Fibroblast of skin of back (primary cell): ENCODE measurements around the gene VAC14. TPM values are rescaled to one million over a fixed set of nuclear protein-coding genes. Genes with fewer than 3 reads are reported as not detected.
"Not testable (repeated sequence)": the region's sequence is repeated elsewhere in the genome, so short reads cannot be mapped to it uniquely, and the experiment has no call there.

Experiments used
- DNase-seq: peaks from one replicate; pipeline ENCODE4 v3.0.0-alpha.2; 2013
- polyA plus RNA-seq, 2 experiments: library from polyadenylated mRNA; unstranded; fragments of 120-200 nt; gene quantifications; one replicate each; pipeline ENCODE4 v1.2.1, GENCODE V29; 2013; ENCODE audit not compliant: insufficient read length in 2 of 2

VAC14 gene
- 33.0 TPM for polyA plus RNA-seq (2013, experiment 1 of 2; ENCODE audit: insufficient read length)
- 27.1 TPM for polyA plus RNA-seq (2013, experiment 2 of 2; ENCODE audit: insufficient read length)

DNA sequence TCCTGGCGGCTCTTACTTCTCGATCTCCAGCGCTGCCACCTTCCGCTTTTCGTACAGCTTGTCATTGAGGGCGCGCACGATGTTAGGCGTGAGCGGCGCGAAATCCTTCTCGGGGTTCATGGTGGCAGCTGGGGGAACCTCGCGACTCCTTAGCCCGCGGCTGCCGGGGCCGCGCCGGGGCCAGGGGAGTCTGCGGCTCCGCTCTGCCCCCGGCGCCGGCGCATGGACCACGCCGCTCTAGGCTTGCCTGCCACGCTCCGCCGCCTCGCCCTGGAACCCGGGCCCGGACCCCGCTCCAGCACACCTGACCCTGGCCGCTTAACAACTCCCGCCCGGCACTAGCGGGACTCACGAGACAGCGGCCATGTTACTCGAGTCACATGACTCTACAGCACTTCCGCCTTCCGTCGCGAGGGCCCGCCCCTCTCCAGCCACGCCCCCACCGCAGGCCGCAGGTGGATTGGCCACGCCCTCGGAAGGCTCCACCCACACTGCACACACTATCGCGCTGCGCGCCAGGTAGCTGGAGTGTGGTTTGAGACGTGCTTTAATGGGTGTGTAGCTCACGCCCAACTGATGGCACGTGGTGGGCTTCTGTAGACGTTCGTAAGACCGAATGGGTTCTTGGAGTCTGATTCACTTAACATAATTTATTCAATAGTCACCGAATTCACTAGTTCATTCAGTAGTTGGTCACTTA, at the start of gene VAC14:
VAC14 (minus strand) TSS at position 378 of the 700 bp plus-strand sequence; CDS start at position 120, 258 bp downstream.
- peak; percentile 83 for DNase-seq

DNA sequence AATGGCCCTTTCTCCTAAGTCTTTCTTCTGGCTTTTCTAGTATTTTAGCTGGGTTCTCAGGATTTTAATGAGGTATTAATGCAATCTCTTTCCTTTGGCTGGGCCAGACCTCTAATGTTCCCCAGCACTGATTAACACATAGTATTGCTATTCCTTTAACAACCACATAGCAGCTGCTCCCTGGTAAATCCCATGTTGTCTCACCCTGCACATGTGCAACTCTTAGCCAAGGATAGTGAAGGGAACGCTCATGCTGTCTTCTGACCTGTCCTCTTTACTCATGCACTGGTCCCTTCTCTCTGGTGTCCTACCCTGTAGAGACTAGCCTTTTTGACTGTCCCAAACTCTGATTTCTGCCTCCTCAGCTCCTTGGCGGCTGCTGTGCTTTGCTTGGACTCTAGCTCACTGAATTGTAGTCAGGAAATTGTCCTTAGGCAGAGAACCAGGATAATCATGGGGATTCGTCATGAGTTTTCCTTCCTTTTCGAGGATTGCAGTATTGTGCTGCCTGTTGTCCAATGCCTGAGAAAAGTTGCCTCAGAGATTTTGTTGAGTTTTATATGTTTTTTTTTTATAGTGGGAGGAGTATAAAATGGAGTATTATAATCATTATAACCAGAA, 22.6 kb upstream of the VAC14 start:
- not testable (repeated sequence) for DNase-seq

DNA sequence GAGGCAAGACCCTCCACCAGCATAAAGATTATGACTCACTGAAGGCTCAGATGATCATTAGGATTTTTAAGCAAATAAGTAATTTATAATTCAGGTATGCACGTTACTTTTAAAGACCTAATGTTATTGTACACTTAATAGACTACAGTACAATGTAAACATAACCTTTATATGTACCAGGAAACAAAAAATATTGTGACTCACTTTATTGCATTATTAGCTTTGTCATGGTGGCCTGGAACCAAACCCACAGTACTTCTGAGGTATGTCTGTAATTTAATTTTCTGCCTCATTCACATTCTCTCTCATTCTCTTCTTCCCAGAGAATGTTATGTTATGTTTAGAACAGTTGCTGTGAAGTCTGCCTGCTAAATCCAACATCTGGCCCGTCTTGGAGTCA, 21.8 kb upstream of the VAC14 start:
- DNase-seq, result not testable (repeated sequence)

DNA sequence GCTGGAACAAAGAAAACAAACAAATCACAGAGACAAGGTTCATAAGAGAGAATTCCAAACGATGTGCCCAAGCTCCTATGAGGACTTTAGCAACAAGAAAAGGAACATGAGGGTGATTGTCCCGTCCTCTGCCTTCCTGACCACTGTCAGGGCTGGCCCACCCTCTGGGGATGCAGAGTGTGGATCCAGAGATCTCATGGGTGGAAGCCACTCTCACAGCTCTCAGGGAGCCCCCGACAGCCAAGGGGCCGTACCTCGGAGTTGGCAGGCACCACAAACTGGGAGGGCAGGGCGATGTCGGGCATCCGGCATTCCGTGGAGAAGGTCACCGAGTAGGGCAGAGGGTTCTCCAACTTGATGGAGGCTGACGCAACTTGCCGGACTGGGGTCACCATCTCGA, 17.1 kb upstream of the VAC14 start:
- not testable (repeated sequence) for DNase-seq

DNA sequence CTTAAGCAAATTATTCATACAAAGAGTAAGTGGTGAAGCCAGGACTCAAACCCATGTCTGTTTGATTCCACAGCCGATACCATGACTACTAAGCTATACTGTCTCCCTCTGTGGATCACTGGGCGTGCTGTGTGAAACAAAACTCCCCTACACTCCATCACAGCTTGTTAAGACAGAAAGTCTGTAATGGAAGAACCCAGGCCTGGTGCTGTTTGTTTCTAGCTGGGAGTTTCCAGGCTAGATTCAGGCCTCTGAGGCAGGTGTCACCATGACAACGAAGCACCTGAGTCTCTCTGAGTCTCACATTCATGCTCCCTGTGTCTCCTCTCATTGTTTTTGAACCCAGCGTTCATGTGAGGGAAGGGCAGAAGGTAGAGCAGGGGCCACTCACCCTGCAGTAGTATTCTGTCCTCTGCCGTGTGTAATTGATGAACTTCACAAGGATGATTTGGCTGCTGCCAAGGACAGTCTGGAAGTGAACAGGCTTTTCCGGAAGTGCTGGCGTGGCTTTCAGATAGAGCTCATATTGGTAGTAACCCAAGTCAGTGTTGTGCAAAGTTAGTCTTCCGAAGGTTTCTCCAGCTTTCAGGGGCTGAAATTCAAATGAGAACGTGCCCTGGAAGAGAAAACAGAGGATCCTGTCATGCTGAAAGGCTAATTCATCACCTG, 8.6 kb upstream of the VAC14 start:
- DNase-seq, result no peak

DNA sequence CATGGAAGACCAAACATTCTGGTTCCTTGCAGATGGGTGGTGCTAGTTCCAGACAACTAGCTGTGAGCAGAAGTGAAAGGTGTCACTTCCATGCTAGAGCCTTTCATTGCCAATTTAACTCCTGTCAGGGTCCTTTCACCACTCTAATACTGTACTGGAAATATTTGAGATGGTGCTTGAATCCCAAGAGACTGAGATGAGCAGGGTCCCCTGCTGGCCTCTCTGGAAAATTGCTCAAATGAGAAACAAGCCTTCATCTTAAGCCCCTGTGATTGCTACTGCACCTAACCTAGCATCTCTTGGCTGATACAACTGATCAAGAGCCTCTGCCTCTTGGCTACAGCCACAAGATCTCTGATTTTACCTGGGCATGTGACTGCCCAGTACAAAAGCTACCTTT, 7.4 kb upstream of the VAC14 start:
- no peak for DNase-seq

DNA sequence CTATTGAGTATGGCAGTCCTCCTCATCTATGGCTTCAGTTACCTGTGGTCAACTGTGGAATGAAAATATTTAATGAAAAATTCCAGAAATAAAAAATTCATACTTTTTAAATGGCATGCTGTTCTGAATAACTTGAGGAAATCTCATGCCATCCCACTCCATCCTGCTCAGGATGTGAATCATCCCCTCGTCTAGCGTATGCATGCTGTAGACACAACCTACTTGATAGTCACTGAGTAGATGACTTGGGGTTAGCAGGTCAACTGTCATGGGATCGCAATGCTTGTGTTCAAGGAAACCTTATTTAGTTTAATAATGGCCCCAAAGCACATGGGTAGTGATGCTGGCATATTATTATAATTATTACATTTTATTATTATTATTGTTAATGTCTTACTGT, 4.8 kb upstream of the VAC14 start:
- DNase-seq, result peak; percentile 87

DNA sequence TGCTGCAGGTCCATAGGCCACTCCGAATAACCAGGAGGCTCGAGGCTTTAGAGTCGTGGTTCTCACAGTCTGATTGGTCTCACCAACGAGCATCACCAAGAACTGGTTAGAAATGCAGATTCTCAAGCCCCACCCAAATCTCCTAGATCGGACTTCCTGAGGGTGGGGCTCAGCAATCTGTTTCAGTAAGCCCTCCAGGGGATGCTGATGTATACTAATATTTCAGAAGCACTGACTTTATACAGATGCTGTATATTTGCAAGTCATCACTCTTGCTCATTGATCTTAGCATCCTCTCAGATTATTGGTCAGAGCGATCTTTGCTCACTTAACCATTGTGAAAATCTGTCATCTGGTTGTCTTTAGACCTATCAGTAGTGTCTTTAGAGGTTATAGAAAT, 4.4 kb upstream of the VAC14 start:
- DNase-seq, result no peak

DNA sequence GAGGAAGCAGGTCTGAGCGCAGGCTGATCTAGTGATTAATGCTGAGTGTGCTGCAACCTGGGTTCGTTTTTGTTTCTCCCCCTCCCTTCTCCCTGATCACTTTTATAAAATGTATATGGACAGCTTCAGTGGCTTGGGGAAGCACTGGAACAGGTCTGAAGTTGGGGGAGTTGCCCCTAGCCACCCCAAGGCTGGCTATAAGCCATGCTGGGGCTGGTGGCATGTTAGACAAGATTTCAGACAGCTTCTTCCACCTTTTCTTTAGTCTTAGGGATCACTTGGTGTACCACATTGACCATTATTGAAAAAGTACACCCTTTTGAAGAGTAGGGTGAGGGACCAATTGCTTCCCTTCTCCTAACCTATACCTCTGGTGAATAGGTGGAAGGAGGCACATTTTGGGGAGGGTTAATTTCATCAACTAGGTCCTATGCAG, 3.8 kb upstream of the VAC14 start:
- no peak for DNase-seq

DNA sequence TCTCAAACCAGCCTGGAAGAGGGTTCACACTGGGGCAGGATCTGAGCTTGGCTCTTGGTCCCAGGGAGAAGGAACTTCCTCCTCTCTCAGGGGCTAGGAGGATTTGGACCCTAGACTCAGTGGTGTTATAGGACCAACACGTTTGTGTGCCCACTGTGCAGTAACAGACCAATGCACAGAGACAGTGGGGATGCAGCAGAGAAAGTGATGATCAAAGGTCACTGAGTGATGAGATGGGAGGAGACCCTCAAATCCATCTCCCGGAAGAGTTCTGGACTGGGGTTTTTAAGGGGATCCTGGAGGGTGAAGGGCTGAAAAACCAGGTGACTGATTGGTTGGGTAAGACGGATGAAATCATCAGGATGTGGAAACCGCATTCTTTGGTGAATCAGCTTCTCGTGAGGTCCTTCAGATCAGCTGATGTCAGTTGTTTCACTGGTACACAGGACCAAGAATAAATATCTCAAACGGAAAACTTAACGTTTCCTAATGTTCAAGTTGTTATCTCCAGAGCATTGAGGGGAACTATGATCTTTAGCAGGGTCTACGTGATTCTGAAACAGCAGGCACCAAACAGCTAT, 3.3 kb upstream of the VAC14 start:
- DNase-seq, result peak; percentile 43

DNA sequence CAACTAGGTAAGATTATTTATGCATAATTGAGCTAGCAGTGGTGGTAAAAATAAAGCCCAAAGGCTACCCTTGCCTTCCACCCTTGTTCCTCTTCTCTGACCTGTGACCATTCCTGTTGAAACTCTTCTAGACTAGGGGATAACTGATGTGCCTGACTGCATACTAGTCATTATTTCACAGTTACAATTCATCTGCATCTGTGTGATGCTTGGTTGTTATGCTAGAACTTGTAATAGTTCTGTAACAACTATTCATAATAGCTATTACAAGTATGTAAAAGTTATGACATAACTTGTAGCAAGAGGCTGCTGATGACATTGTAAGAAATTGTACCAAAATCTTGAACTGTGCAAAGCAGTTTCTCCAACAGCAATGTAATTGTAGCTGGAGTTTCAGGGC, 2.4 kb upstream of the VAC14 start:
- no peak for DNase-seq

DNA sequence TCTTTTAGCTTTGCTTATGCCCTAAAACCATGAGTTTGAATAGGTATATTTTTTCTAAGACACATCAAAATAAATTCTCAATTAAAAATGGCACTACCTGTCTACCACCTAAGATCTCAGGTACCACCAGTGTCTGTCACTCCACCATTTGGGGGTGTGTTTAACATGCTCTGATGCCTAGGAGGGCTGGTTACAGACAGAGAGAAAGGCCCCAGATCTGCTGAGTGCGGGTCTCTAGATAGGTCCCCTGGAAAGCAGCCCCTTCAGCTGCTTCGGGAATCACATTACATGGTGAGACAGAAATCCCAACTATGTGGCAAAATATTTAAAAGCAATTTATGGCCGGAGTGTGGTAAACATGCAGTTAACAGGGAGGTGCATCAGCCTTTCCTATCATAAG, 653 bp upstream of the VAC14 start:
- no peak for DNase-seq

DNA sequence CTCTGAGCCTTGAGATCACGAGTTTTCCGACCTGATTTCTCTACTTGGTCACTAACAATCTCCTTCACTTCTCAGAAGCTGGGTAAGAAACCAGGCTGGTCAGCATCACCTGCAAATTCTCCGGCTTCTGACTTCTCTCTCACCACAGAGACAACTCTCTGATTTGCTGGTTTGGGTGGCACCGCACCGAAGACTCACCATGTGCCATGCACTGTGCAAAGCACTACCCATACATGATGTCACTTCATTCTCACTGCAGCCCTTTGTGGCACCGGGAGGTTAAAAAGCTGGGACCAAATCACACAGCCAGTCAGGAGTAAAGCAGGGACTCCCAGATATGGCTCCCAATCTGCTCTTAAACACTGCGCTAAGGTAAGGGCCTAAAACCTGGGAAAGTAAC, 647 bp downstream of the VAC14 start:
- no peak for DNase-seq

DNA sequence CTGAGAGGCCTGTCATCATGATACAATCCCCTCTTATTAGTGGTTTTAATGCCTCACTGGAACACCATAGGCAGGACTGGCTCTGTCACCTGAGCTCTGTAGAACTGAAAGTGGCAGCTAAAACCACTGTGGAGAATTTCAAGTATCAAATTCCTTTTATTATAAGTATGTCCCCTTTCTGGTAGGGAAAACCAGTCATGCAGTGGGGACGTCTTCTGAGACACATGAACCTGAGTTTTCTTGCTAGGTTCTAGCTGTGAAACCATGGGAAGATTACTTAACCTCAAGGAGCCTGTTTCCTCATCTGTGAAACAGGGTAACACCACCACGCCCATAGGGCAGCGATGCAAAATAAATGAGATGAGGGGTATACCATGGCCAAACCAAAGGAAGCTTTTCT, 4.7 kb downstream of the VAC14 start:
- no peak for DNase-seq

DNA sequence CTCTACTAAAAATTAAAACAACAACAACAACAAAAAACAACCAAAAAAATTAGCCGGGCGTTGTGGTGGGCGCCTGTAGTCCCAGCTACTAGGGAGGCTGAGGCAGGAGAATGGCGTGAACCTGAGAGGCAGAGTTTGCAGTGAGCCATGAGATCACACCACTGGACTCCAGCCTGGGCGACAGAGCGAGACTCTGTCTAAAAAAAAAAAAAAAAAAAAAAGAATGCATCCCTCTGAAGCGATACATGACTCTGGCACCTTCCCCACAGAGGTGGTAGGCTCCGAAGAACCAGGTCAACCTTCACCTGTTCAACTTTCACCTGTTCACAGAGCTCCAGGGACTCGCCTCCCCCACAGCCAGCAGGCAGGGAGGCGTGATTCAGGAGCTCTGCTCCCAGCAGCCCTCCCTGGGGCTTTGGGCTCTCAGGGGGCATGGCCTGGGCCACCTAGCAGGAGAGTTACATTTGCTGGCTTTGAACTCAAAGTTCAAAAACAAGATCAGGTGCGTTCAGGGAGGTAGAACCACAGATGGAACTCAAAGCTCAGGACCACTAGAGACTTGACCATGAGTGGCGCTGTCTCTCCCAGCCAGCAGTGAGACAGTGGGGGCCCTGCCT, 5.6 kb downstream of the VAC14 start:
- DNase-seq, result no peak

DNA sequence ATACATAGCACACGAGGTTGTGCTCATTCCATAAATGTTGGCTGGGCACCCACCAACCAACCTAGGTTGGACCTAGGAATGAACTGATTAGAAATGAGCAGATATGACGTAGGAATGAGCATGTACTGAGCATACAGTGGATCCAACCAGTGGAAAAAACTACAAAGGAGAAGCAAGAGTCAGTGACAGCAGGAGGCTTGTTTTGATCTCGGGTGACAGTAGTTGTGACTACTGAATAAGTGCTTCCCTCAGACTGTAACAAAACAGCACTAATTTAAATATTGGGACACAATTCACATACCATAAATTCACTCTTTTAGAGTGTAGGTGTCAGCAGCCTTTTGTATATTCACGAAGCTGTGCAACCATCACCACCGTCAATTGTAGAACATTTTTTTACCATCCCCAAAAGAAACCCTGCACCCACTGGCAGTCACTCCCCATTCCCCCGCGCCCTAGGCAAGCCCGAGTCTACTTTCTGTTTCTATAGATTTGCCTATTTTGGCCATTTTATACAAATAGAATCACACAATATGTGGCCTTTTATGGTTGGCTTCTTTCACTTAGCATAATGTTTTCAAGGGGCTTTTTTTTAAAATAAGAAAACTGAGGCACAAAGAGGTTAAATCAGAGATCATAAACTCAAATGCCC, 7.0 kb downstream of the VAC14 start:
- DNase-seq, result no peak

DNA sequence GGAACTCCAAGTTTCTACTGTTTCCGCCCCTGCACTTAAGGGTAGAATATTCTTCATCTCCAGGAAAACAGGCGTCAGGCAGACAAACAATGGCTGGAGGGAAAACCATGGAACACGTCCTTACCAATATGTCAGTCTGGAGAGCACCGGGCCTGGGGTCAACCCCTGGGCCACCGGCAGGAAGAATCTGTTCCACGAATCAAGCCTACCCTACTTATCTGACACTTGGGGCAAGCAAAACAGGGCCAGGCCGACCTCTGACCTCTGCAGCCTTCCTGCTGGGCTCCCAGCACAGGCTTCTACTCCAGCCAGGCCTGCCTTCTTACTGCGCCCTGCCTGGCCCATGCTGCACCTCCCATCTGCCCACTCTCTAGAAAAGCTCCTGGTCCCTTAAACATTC, 10.1 kb downstream of the VAC14 start:
- DNase-seq, result no peak

DNA sequence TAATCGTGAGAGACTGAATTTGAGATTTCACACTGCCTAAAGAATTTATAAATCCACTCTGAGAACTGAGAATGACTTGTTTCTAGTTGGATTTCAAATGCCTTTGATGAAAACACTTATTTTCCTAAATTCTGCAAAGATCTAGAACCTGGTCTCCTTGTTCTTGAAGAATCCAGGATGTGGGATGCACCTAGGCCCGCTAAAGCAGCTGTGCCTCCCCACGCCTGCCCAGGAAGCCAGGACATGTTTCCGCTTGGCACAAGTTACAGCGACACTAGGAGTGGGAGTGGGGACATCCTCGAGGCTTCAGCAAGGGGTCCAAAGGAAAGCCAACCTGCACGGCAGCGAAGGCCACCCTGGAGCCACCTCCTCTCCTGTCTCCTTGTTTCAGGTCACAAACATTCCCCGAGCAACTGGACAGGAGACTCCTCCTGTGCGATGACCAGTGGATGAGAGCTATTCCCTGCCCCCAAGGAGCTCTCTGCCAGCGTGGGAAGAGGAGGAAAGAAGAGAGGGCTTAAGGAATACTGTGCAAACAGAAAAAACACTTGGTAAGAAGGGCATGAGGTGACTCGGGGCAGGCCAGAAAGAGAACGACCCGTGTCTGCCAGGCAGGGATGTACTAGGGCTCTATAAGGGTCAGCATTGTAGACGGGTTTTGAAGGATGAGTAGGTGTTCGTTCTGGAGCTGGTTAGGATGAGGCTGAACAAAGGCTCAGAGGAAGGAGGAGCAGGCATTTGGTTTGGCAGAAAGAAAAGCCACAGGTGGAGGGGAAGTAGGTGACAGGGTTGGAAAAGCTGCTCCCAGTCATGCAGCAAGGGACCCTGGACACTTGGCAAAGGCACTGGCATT, 11.1 kb downstream of the VAC14 start:
- no peak for DNase-seq

DNA sequence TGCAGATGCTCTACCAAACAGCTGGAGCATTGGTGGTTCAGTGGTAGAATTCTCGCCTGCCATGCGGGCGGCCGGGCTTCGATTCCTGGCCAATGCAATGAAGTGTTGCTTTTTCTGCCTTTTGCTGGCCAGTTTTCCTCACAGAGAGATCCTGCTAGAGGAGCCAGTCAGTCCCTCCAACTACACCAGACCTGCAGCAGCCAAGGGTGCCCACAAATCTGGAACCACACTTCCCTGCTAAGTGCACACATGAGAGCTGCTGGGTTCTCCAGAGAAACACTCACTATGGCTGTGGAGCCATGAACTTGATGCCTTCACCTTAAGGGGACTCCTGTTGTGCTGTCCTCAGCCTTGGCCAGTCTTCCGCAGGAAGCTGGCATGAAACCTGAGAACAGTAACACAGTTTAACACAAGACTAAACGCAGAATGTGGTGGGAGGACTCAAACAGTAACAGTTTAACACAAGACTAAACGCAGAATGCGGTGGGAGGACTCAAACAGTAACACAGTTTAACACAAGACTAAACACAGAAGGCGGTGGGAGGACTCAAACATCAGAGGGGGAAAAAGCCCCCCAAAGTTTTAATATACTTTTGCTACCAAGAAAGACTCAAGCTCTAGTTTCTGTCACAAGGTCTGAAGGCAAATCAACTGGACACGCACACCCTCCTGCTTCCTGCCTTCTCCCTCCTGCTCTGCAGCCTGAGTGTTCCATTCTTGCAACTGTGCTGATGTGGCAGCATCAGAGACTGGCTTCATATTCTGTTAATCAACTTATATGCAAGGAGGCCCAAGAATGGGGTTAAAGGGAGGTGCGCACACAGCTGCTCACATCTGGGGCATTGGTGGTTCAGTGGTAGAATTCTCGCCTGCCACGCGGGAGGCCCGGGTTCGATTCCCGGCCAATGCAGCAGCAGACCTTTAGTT, 12.0 kb downstream of the VAC14 start:
- peak; percentile 62 for DNase-seq
